H9 (cell line): ENCODE measurements around the gene NTRK2. TPM values are rescaled to one million over a fixed set of nuclear protein-coding genes. Genes with fewer than 3 reads are reported as not detected.

Source experiments
- DNase-seq: peaks from one replicate; pipeline ENCODE4 v3.0.0-alpha.2; 2017
- H2AFZ ChIP-seq: one replicate; pipeline ENCODE4 v1.6.1; 2013; ENCODE audit warnings: mild to moderate bottlenecking, low read length, control low read depth, moderate library complexity
- H2AK5ac ChIP-seq: 2 replicates; pipeline ENCODE4 v1.6.1; 2013; ENCODE audit warnings: low read length, control low read depth, mixed read lengths; ENCODE audit not compliant: insufficient read length
- H2BK120ac ChIP-seq: one replicate; pipeline ENCODE4 v1.6.1; 2013; ENCODE audit warnings: low read depth, mild to moderate bottlenecking, low read length, control low read depth, inconsistent platforms; ENCODE audit not compliant: poor library complexity, severe bottlenecking
- H2BK12ac ChIP-seq: 2 replicates; pipeline ENCODE4 v1.6.1; 2013; ENCODE audit warnings: low read length, control low read depth, mixed read lengths, low read depth; ENCODE audit not compliant: insufficient read length
- H2BK15ac ChIP-seq: 2 replicates; pipeline ENCODE4 v1.6.1; 2013; ENCODE audit warnings: low read depth, low read length, control low read depth
- H2BK20ac ChIP-seq: one replicate; pipeline ENCODE4 v1.6.1; 2013; ENCODE audit warnings: low read depth, mild to moderate bottlenecking, low read length, control low read depth, inconsistent platforms; ENCODE audit not compliant: poor library complexity, severe bottlenecking
- H2BK5ac ChIP-seq: 2 replicates; pipeline ENCODE4 v1.6.1; 2013; ENCODE audit warnings: low read length, control low read depth, mixed read lengths; ENCODE audit not compliant: insufficient read length
- H3K14ac ChIP-seq: 2 replicates; pipeline ENCODE4 v1.6.1; 2013; ENCODE audit warnings: low read length, control low read depth; ENCODE audit not compliant: insufficient read depth
- H3K18ac ChIP-seq: 2 replicates; pipeline ENCODE4 v1.6.1; 2013; ENCODE audit warnings: low read depth, mild to moderate bottlenecking, mixed read lengths, low read length, control low read depth; ENCODE audit not compliant: insufficient read length
- H3K23ac ChIP-seq: 2 replicates; pipeline ENCODE4 v1.6.1; 2013; ENCODE audit warnings: low read length, control low read depth, mixed read lengths, low read depth; ENCODE audit not compliant: insufficient read length
- H3K23me2 ChIP-seq: 2 replicates; pipeline ENCODE4 v1.6.1; 2013; ENCODE audit warnings: low read depth, mild to moderate bottlenecking, mixed read lengths, low read length, control low read depth; ENCODE audit not compliant: insufficient read length, poor library complexity, severe bottlenecking
- H3K27ac ChIP-seq: 2 replicates; pipeline ENCODE4 v1.5.1; 2013; ENCODE audit warnings: low read length, control low read depth, mixed read lengths, low read depth; ENCODE audit not compliant: insufficient read length
- H3K27me3 ChIP-seq: 2 replicates; pipeline ENCODE4 v1.6.1; 2013; ENCODE audit warnings: low read length, control low read depth, inconsistent platforms; ENCODE audit not compliant: insufficient read depth
- H3K4ac ChIP-seq: 2 replicates; pipeline ENCODE4 v1.6.1; 2013; ENCODE audit warnings: low read depth, mild to moderate bottlenecking, control low read depth, inconsistent platforms, low read length, moderate library complexity
- H3K4me1 ChIP-seq: 2 replicates; pipeline ENCODE4 v1.6.1; 2013; ENCODE audit warnings: low read length, control low read depth, inconsistent platforms; ENCODE audit not compliant: insufficient read depth
- H3K4me2 ChIP-seq: 2 replicates; pipeline ENCODE4 v1.6.1; 2013; ENCODE audit warnings: low read length, control low read depth, mixed read lengths; ENCODE audit not compliant: insufficient read length, insufficient read depth
- H3K56ac ChIP-seq: 2 replicates; pipeline ENCODE4 v1.6.1; 2013; ENCODE audit warnings: low read depth, mild to moderate bottlenecking, mixed read lengths, low read length, control low read depth; ENCODE audit not compliant: insufficient read length
- H3K79me1 ChIP-seq: 2 replicates; pipeline ENCODE4 v1.6.1; 2013; ENCODE audit warnings: low read depth, mild to moderate bottlenecking, moderate library complexity, low read length, control low read depth, inconsistent platforms; ENCODE audit not compliant: insufficient read depth, poor library complexity, severe bottlenecking
- H3K79me2 ChIP-seq: 2 replicates; pipeline ENCODE4 v1.6.1; 2013; ENCODE audit warnings: low read length, control low read depth, inconsistent platforms; ENCODE audit not compliant: insufficient read depth
- H3K9ac ChIP-seq: 2 replicates; pipeline ENCODE4 v1.6.1; 2013; ENCODE audit warnings: low read length, control low read depth, mixed read lengths; ENCODE audit not compliant: insufficient read length; ENCODE audit errors: extremely low read depth
- H3K9me3 ChIP-seq: one replicate; pipeline ENCODE4 v1.6.1; 2013; ENCODE audit warnings: low read depth, low read length, inconsistent platforms; ENCODE audit not compliant: control insufficient read depth
- H3T11ph ChIP-seq: one replicate; pipeline ENCODE4 v1.6.1; 2013; ENCODE audit warnings: mild to moderate bottlenecking, low read length, control low read depth, inconsistent platforms
- H4K20me1 ChIP-seq: one replicate; pipeline ENCODE4 v1.6.1; 2013; ENCODE audit not compliant: control insufficient read depth, insufficient read length, insufficient read depth
- H4K5ac ChIP-seq: 2 replicates; pipeline ENCODE4 v1.6.1; 2013; ENCODE audit warnings: low read depth, mild to moderate bottlenecking, mixed read lengths, low read length, control low read depth; ENCODE audit not compliant: insufficient read length
- H4K8ac ChIP-seq: replicated peaks from 2 replicates; pipeline ENCODE4 v1.6.1; 2013; ENCODE audit warnings: low read length, control low read depth, mixed read lengths, low read depth; ENCODE audit not compliant: insufficient read length
- H4K91ac ChIP-seq: 2 replicates; pipeline ENCODE4 v1.6.1; 2013; ENCODE audit warnings: low read depth, mild to moderate bottlenecking, moderate library complexity, mixed read lengths, low read length, control low read depth; ENCODE audit not compliant: insufficient read length
- H3K27ac Mint-ChIP-seq, 3 experiments: 2 replicates in 2 of 3; 3 replicates in 1 of 3; pipeline ENCODE4 v1.8.0; 2020 to 2021; ENCODE audit warnings: mixed read lengths in 3 of 3, mild to moderate bottlenecking in 1 of 3, moderate library complexity in 1 of 3
- H3K27me3 Mint-ChIP-seq: 2 replicates; pipeline ENCODE4 v1.8.0; 2021; ENCODE audit warnings: low read depth, mild to moderate bottlenecking, moderate library complexity, mixed read lengths
- H3K36me3 Mint-ChIP-seq, 3 experiments: 2 replicates in 2 of 3; 3 replicates in 1 of 3; pipeline ENCODE4 v1.8.0; 2020 to 2021; ENCODE audit warnings: low read depth in 3 of 3, mixed read lengths in 3 of 3; ENCODE audit not compliant: insufficient read depth in 1 of 3
- H3K4me1 Mint-ChIP-seq, 2 experiments: 2 replicates each; pipeline ENCODE4 v1.8.0; 2020; ENCODE audit warnings: mixed read lengths in 2 of 2
- H3K4me3 Mint-ChIP-seq, 2 experiments: 2 replicates in 1 of 2; 3 replicates in 1 of 2; pipeline ENCODE4 v1.8.0; 2020 to 2021; ENCODE audit warnings: mild to moderate bottlenecking in 2 of 2, mixed read lengths in 2 of 2, moderate library complexity in 1 of 2
- H3K9me3 Mint-ChIP-seq, 2 experiments: 2 replicates in 1 of 2; 3 replicates in 1 of 2; pipeline ENCODE4 v1.8.0; 2020; ENCODE audit warnings: mild to moderate bottlenecking in 2 of 2, mixed read lengths in 2 of 2, moderate library complexity in 1 of 2
- CTCF ChIP-seq: fragments of 200-600 bp; sonication (generic); conservative IDR thresholded peaks from 3 replicates; pipeline ENCODE4 v1.8.0; 2021; ENCODE audit warnings: antibody characterized with exemption, mild to moderate bottlenecking
- WGBS: extraction: QIAGEN DNeasy Blood & Tissue Kit; methylation state at CpG from one replicate; pipeline ENCODE4 v1.1.7; 2013; ENCODE audit warnings: missing lambda C conversion rate, low lambda C conversion rate, mixed read lengths; ENCODE audit not compliant: insufficient read length; ENCODE audit errors: extremely low coverage; 5-methylcytosine and 5-hydroxymethylcytosine counted together
- total RNA-seq: library from RNA; stranded (reverse); gene quantifications from 2 replicates; pipeline ENCODE4 v1.2.1, GENCODE V29; 2021

Gene NTRK2
- total RNA-seq, 1 experiment from 2014 or later = 0.02 TPM

GRCh38 chr9:84755380-84755779 is 85.9 kb downstream of the NTRK2 start:
- H3K79me1 ChIP-seq = no peaks in the 10 kb centered on the region
- H4K5ac ChIP-seq = no peak overlapping the region
- WGBS = no CpG with 5 or more reads among the region's 5 CpGs
- H3K9me3 Mint-ChIP-seq = no peaks in the 10 kb centered on the region
- H2BK5ac ChIP-seq = no peak overlapping the region
- no peak overlapping the region for H2BK20ac ChIP-seq
- no peak overlapping the region for H2AFZ ChIP-seq
- H3K4me1 ChIP-seq = no peaks in the 10 kb centered on the region
- no peak overlapping the region for H3K27ac Mint-ChIP-seq
- H3K27ac ChIP-seq = no peak overlapping the region
- H3K4me2 ChIP-seq = no peak overlapping the region
- H3K18ac ChIP-seq = no peak overlapping the region
- no peak overlapping the region for H2BK12ac ChIP-seq
- H3K14ac ChIP-seq = no peak overlapping the region
- H3K4ac ChIP-seq = no peak overlapping the region
- no peak overlapping the region for H4K8ac ChIP-seq
- no peak overlapping the region for H2BK120ac ChIP-seq
- H3K23me2 ChIP-seq = no peaks in the 10 kb centered on the region
- H3K9ac ChIP-seq = no peak overlapping the region
- no peak overlapping the region for H3K23ac ChIP-seq
- no peaks in the 10 kb centered on the region for H4K20me1 ChIP-seq
- no peak for TF ChIP-seq CTCF
- H3T11ph ChIP-seq = no peak overlapping the region
- H3K27me3 ChIP-seq = no peaks in the 10 kb centered on the region
- H3K27me3 Mint-ChIP-seq = peaks cover 4% of the 10 kb centered on the region
- H4K91ac ChIP-seq = no peak overlapping the region
- H2BK15ac ChIP-seq = no peak overlapping the region
- no peak overlapping the region for H3K4me3 Mint-ChIP-seq
- H3K79me2 ChIP-seq = no peaks in the 10 kb centered on the region
- no peaks in the 10 kb centered on the region for H3K4me1 Mint-ChIP-seq
- no peak overlapping the region for H3K56ac ChIP-seq
- no peak overlapping the region for H2AK5ac ChIP-seq
- H3K36me3 Mint-ChIP-seq = no peaks in the 10 kb centered on the region
- no peaks in the 10 kb centered on the region for H3K9me3 ChIP-seq
- no peak for DNase-seq
